Left lung (tissue), 10 donors: ENCODE results near the gene SLMAP. TPM values are rescaled to one million over a fixed set of nuclear protein-coding genes. Genes with fewer than 3 reads are reported as not detected.

Source experiments
- ATAC-seq: fragments of 200-7000 bp; cut with Tn5 transposase; one replicate; pipeline ENCODE4 v1.9.1; 2020; ENCODE audit warnings: moderate library complexity
- DNase-seq, 4 donors: peaks; one replicate each; pipeline ENCODE4 v3.0.0-alpha.2; 2013 to 2020
- H3K27ac ChIP-seq, 2 donors: fragments of 200-600 bp; sonication (generic) in 1 of 2; one replicate each; pipeline versions ENCODE4 v1.5.0 to v1.8.0; 2020 to 2021
- H3K27me3 ChIP-seq, 2 donors: fragments of 200-600 bp; sonication (generic) in 1 of 2; one replicate each; pipeline versions ENCODE4 v1.5.0 to v1.8.0; 2020 to 2021
- H3K36me3 ChIP-seq, 2 donors: fragments of 200-600 bp; sonication (generic) in 1 of 2; one replicate each; pipeline versions ENCODE4 v1.5.0 to v1.8.0; 2020 to 2021
- H3K4me1 ChIP-seq, 2 donors: fragments of 200-600 bp; one replicate each; pipeline ENCODE4 v1.8.0; 2021
- H3K4me3 ChIP-seq, 2 donors: fragments of 200-600 bp; sonication (generic) in 1 of 2; one replicate each; pipeline versions ENCODE4 v1.5.0 to v1.8.0; 2020 to 2021; ENCODE audit warnings: mild to moderate bottlenecking in 1 of 2
- H3K9me3 ChIP-seq, 2 donors: fragments of 200-600 bp; sonication (generic) in 1 of 2; one replicate each; pipeline versions ENCODE4 v1.5.0 to v1.8.0; 2020 to 2021
- intact Hi-C, 2 donors: fragments of 100-400 bp; cut with DNase I; formaldehyde crosslinking; loops; one replicate each; pipeline versions ENCODE4 v1.11.2 to v1.14.2; 2022
- polyA plus RNA-seq, 6 donors: library from polyadenylated mRNA; unstranded; fragments of 120-200 nt; gene quantifications; one replicate each; pipeline ENCODE4 v1.2.1, GENCODE V29; 2013; ENCODE audit not compliant: insufficient read length in 6 of 6
- total RNA-seq, 2 donors: library from RNA; stranded (reverse); fragmentation: NEBNext Ultra II Directional; extraction: Animal tissue kit (Norgen Biotek cat#: 25700); gene quantifications; one replicate each; pipeline ENCODE4 v1.2.1, GENCODE V29; 2021
- TF ChIP-seq, protein P1 (sequence below), 2 donors: fragments of 200-600 bp; sonication (generic) in 1 of 2; IDR thresholded peaks; one replicate each; pipeline versions ENCODE4 v1.5.0 to v1.8.0; 2021; ENCODE audit warnings: antibody characterized with exemption in 2 of 2
- donor health status: DM: no; HTN: yes; CAD: no.
- donor health status: DM: no; HTN: no; CAD: no.

The SLMAP gene
- total and polyA plus RNA-seq, 8 donors = 43.1 to 65.3 (median 56.3) TPM

DNA sequence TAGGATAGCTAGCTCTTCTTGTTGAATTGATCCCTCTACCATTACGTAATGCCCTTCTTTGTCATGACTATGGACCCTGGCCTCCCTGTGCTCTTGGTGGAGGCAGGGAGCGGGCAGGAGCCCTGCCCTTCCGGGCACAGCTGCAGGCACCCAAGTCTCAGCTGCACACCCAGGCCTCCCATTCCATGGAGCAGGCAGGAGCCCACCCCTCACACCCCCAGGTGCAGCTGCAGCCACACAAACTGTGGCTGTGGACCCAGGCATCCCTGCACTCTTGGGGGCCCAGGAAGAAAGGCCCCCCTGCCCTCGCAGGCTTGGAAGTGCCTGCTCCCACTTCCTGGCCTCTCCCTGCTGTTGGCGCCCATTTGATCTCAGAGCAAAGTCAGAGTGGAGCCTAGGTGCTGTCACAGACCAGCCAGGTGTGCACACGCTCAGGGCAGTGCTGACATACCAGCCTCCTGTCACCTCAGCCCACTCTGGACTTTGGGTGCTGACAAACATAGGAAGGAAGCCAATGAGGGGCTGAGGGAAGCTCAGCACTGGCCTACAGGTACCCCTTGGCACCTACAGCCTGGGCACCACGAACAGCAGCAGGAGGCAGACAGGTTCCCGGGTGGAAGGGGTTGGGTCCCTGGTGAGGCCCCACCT lies 53.0 kb downstream of the SLMAP start:
- TF ChIP-seq, protein P1, sequence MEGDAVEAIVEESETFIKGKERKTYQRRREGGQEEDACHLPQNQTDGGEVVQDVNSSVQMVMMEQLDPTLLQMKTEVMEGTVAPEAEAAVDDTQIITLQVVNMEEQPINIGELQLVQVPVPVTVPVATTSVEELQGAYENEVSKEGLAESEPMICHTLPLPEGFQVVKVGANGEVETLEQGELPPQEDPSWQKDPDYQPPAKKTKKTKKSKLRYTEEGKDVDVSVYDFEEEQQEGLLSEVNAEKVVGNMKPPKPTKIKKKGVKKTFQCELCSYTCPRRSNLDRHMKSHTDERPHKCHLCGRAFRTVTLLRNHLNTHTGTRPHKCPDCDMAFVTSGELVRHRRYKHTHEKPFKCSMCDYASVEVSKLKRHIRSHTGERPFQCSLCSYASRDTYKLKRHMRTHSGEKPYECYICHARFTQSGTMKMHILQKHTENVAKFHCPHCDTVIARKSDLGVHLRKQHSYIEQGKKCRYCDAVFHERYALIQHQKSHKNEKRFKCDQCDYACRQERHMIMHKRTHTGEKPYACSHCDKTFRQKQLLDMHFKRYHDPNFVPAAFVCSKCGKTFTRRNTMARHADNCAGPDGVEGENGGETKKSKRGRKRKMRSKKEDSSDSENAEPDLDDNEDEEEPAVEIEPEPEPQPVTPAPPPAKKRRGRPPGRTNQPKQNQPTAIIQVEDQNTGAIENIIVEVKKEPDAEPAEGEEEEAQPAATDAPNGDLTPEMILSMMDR (IDR thresholded peaks at IDR 0.05) = no peak
- Histone ChIP-seq H3K9me3 (no peaks in the 10 kb centered on the region), H3K27me3 (no peaks in the 10 kb centered on the region), H3K4me3 (no peak overlapping the region), H3K4me1 (peaks cover 0 to 18% of the 10 kb centered on the region in 2 donors), H3K36me3 (no peaks in the 10 kb centered on the region), H3K27ac (no peak overlapping the region)
- ATAC-seq (no peak), DNase-seq (no peak)
- intact Hi-C loops = no loop called here

DNA sequence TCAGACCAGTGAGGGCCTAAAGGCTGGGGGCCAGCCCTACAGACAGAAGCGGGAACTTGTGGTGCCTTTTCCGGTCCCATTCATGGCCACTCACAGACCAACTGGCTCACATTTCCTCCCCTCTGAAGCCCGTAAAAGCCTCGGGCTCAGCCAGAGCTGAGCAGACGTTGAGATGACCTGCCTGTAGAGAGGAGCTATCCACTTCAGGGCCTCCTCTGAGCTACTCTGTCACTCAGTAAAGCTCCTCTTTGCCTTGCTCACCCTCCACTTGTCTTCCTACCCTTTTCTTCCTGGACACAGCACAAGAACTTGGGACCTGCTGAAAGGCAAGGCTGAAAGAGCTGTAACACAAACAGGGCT lies 53.5 kb downstream of the SLMAP start:
- ATAC-seq = no peak
- TF ChIP-seq, protein P1 (IDR thresholded peaks at IDR 0.05) = no peak
- Histone ChIP-seq H3K36me3 (no peaks in the 10 kb centered on the region), H3K9me3 (no peaks in the 10 kb centered on the region), H3K27me3 (no peaks in the 10 kb centered on the region), H3K27ac (no peak overlapping the region), H3K4me1 (peaks cover 0 to 15% of the 10 kb centered on the region in 2 donors), H3K4me3 (no peak overlapping the region)
- intact Hi-C loops = no loop called here
- DNase-seq = no peak

DNA sequence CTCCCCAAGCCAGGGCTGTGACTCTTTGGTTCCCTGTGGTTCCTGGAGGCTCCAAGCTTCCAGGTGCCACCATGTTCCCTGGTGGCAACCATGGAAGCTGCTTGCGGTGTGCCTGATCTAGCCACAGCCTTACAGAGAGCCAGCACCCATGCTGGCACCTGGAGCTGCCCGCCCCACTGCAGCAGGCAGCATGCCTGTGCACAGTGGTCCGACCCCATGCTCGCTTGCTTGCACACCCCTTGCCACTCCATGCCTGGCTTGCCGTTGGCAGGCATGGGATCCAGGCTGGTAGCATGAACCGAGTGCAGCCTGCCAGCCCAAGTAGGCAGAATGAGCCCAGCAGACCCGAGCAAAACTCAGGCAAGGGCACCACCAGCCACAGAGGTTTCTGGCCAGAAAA lies 53.9 kb downstream of the SLMAP start:
- Histone ChIP-seq H3K27ac (no peak overlapping the region), H3K9me3 (no peaks in the 10 kb centered on the region), H3K4me1 (peaks cover 0 to 13% of the 10 kb centered on the region in 2 donors), H3K4me3 (no peak overlapping the region), H3K36me3 (no peaks in the 10 kb centered on the region), H3K27me3 (no peaks in the 10 kb centered on the region)
- TF ChIP-seq, protein P1 (IDR thresholded peaks at IDR 0.05) = no peak
- intact Hi-C loops = no loop called here
- DNase-seq (no peak), ATAC-seq (no peak)

DNA sequence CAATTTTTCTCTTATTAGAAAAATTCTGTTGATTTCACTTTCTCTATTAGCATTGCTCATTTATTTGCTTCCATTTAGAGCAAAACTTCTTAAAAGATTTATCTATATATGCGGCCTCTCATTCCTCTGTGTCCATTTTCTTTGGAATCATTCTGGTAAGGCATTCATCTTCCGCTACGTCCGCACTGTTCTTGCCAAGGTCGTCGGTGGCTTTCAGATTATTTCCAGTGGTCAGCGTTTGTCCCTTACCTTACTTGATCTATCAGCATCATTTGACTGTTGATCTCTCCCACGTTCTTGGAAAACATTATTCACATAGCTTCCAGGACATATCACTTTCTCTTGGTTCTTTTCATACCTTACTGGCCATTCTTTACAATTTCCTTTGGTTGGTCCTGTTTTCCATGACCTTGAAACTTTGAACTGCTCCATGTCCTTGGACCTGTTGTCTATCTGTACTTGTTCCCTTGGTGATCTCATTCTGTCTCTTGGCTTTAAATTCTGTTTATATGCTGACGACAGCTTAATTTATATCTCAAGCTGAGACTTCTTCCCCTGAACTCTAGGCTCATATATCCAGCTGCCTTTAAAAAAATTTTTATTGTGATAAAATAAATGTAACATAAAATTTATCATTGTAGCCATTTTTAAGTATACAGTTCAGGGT lies 54.5 kb downstream of the SLMAP start:
- intact Hi-C loops = no loop called here
- peaks cover 0 to 7% of the 10 kb centered on the region in 2 donors for H3K4me1 ChIP-seq
- TF ChIP-seq, protein P1 (IDR thresholded peaks at IDR 0.05) = no peak
- DNase-seq = no peak
- no peaks in the 10 kb centered on the region for H3K9me3 ChIP-seq
- no peak overlapping the region for H3K27ac ChIP-seq
- no peaks in the 10 kb centered on the region for H3K36me3 ChIP-seq
- no peak overlapping the region for H3K4me3 ChIP-seq
- H3K27me3 ChIP-seq = no peaks in the 10 kb centered on the region
- no peak for ATAC-seq

DNA sequence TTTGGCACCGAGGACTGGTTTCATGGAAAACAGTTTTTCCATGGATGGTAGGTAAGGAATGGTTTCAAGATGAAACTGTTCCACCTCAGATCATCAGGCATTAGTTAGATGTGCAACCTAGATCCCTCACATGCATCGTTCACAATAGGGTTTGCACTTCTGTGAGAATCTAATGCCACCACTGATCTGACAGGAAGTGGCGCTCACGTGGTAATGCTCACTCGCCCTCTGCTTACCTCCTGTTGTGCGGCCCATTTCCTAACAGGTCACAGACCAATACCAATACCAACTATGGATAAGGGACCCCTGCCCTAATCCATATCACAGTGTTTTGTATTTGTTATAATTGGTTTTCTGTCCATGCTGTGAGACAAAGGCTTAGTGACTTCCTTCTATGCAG lies 58.9 kb downstream of the SLMAP start:
- intact Hi-C loops = no loop called here
- no peak for ATAC-seq

More for the DNA sequence above, 58.9 kb downstream of the SLMAP start:
- TF ChIP-seq, protein P1 (IDR thresholded peaks at IDR 0.05) = no peak
- Histone ChIP-seq H3K27me3 (no peaks in the 10 kb centered on the region), H3K4me3 (no peak overlapping the region), H3K4me1 (peaks cover 4 to 11% of the 10 kb centered on the region in 2 donors), H3K36me3 (no peaks in the 10 kb centered on the region), H3K27ac (no peak overlapping the region), H3K9me3 (no peaks in the 10 kb centered on the region)
- DNase-seq = no peak
